NT2/D1 (cell line): ENCODE results near the gene MATN1.

ENCODE experiments used
- DNase-seq: peaks from one replicate; pipeline ENCODE4 v3.0.0-alpha.2; 2011; ENCODE audit warnings: low read depth, low spot score
- H3K27me3 ChIP-seq: 2 replicates; pipeline ENCODE4 v1.6.0; 2011; ENCODE audit warnings: mild to moderate bottlenecking; ENCODE audit not compliant: insufficient read length, insufficient read depth
- H3K36me3 ChIP-seq: 2 replicates; pipeline ENCODE4 v1.6.1; 2011; ENCODE audit warnings: mild to moderate bottlenecking, low read length, mixed read lengths; ENCODE audit not compliant: insufficient read depth, insufficient read length
- H3K4me1 ChIP-seq: 2 replicates; pipeline ENCODE4 v1.5.1; 2011; ENCODE audit not compliant: insufficient read depth, insufficient read length
- H3K4me3 ChIP-seq: 2 replicates; pipeline ENCODE4 v1.5.1; 2011; ENCODE audit warnings: low read depth; ENCODE audit not compliant: insufficient read length
- H3K9ac ChIP-seq: 2 replicates; pipeline ENCODE4 v1.6.0; 2011; ENCODE audit warnings: low read depth; ENCODE audit not compliant: insufficient read length
- H3K9me3 ChIP-seq: 2 replicates; pipeline ENCODE4 v1.5.1; 2011; ENCODE audit warnings: mild to moderate bottlenecking, low read length; ENCODE audit not compliant: insufficient read depth
- SUZ12 ChIP-seq: IDR thresholded peaks from 2 replicates; pipeline ENCODE4 v1.6.1; 2011; ENCODE audit not compliant: insufficient read length, insufficient read depth; ENCODE audit errors: extremely low read depth
- YY1 ChIP-seq: IDR thresholded peaks from 2 replicates; pipeline ENCODE4 v1.6.1; 2011; ENCODE audit not compliant: insufficient read length, insufficient read depth
- ZNF274 ChIP-seq: IDR thresholded peaks from 2 replicates; pipeline ENCODE4 v1.6.1; 2011; ENCODE audit warnings: mild to moderate bottlenecking, low read depth, low read length

Gene MATN1

DNA sequence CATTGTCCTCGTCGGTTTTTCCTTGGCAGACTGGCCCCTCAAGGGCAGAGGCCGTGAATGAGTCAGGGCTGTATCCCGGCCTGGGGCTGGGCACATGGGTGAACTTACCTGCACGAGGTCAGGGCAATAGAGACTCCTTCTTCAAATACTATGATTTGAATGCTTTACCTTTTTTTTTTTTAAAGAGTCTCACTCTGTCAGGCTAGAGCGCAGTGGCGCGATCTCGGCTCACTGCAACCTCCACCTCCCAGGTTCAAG, 29.2 kb upstream of the MATN1 start:
- no peak overlapping the region for H3K9ac ChIP-seq
- H3K36me3 ChIP-seq, result no peaks in the 10 kb centered on the region
- no peaks in the 10 kb centered on the region for H3K9me3 ChIP-seq
- no peak overlapping the region for H3K4me3 ChIP-seq
- no peak for TF ChIP-seq YY1
- no peak for TF ChIP-seq ZNF274
- no peak for TF ChIP-seq SUZ12
- no peak for DNase-seq
- peaks cover 18% of the 10 kb centered on the region for H3K4me1 ChIP-seq
- H3K27me3 ChIP-seq, result no peaks in the 10 kb centered on the region

- Histone ChIP-seq H3K4me3 (no peak overlapping the region), H3K36me3 (no peaks in the 10 kb centered on the region), H3K4me1 (peaks cover 22% of the 10 kb centered on the region), H3K27me3 (no peaks in the 10 kb centered on the region), H3K9me3 (no peaks in the 10 kb centered on the region), H3K9ac (no peak overlapping the region)
- no peak for DNase-seq
- TF ChIP-seq YY1, result no peak
- TF ChIP-seq SUZ12, result no peak
- no peak for TF ChIP-seq ZNF274
Observed at GRCh38 chr1:30751830-30752650, 28.7 kb upstream of the MATN1 start.

DNA sequence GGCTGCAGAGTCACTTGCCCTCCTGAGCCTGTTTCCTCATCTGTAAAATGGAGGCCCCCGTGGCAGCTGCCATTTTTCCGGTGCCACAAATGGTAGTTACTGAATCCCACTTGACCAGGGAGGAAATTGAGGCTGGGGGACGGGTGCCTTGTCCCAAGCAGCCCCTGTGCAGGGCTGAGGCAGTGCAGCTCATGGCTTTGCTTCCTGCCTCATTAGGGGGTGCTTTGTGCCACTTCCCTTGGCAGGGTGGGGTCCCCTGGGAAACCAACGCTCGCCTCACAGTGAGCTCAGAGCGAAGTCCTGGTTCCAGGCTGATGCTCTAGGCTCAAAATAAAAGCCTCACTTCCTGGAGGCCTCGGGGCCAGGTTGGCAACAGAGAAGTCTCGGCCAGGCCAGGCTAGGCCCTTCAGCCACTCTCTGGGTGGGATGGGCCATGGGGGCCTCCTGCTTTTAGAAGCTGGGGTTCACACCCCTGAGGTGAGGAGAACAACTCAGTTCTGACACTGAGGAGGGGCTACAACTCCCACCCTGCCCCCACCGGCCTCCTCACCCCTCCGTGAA, 27.4 kb upstream of the MATN1 start:
- Histone ChIP-seq H3K4me3 (no peak overlapping the region), H3K27me3 (no peaks in the 10 kb centered on the region), H3K9ac (no peak overlapping the region), H3K36me3 (no peaks in the 10 kb centered on the region), H3K4me1 (peaks cover 31% of the 10 kb centered on the region), H3K9me3 (no peaks in the 10 kb centered on the region)
- DNase-seq, result no peak
- TF ChIP-seq SUZ12, result no peak
- TF ChIP-seq ZNF274, result no peak
- no peak for TF ChIP-seq YY1

- Histone ChIP-seq H3K9ac (no peak overlapping the region), H3K4me3 (no peak overlapping the region), H3K36me3 (no peaks in the 10 kb centered on the region), H3K27me3 (no peaks in the 10 kb centered on the region), H3K9me3 (no peaks in the 10 kb centered on the region), H3K4me1 (peaks cover 35% of the 10 kb centered on the region)
- TF ChIP-seq YY1 (no peak), ZNF274 (no peak), SUZ12 (no peak)
- no peak for DNase-seq
Observed at GRCh38 chr1:30749691-30750583, 26.6 kb upstream of the MATN1 start.

- H3K9ac ChIP-seq, result no peak overlapping the region
- DNase-seq, result no peak
- peaks cover 35% of the 10 kb centered on the region for H3K4me1 ChIP-seq
- H3K4me3 ChIP-seq, result no peak overlapping the region
- H3K27me3 ChIP-seq, result no peaks in the 10 kb centered on the region
- no peaks in the 10 kb centered on the region for H3K36me3 ChIP-seq
- H3K9me3 ChIP-seq, result no peaks in the 10 kb centered on the region
- TF ChIP-seq SUZ12, result no peak
Observed at GRCh38 chr1:30748699-30749401, 25.5 kb upstream of the MATN1 start.

GRCh38 chr1:30748098-30748698, 24.8 kb upstream of the MATN1 start:
- no peak for DNase-seq
- no peaks in the 10 kb centered on the region for H3K27me3 ChIP-seq
- H3K9me3 ChIP-seq, result no peaks in the 10 kb centered on the region
- no peak overlapping the region for H3K9ac ChIP-seq
- TF ChIP-seq YY1 (no peak), SUZ12 (no peak), ZNF274 (no peak)
- H3K4me1 ChIP-seq, result peaks cover 35% of the 10 kb centered on the region
- H3K36me3 ChIP-seq, result no peaks in the 10 kb centered on the region
- H3K4me3 ChIP-seq, result no peak overlapping the region
